Loucy (cell line): ENCODE data around the gene ABCF2.
A peak's percentile ranks its signal among the peaks of the same experiment; 100 is the strongest.

Experiments used
- H2AFZ ChIP-seq: fragments of 200-600 bp; sonication (generic); 2 replicates; pipeline ENCODE4 v1.6.0; 2016; ENCODE audit warnings: antibody characterized with exemption, mild to moderate bottlenecking, low read length, moderate library complexity
- H3F3A ChIP-seq: fragments of 200-600 bp; 2 replicates; pipeline ENCODE4 v1.6.0; 2016; ENCODE audit warnings: antibody characterized with exemption, low read depth, mild to moderate bottlenecking
- H3K27me3 ChIP-seq: fragments of 200-600 bp; sonication (generic); 2 replicates; pipeline ENCODE4 v1.6.1; 2014; ENCODE audit warnings: low read length, mild to moderate bottlenecking; ENCODE audit not compliant: insufficient read depth, poor library complexity, severe bottlenecking
- H3K36me3 ChIP-seq: fragments of 200-600 bp; sonication (generic); 2 replicates; pipeline ENCODE4 v1.6.1; 2016; ENCODE audit warnings: low read length; ENCODE audit not compliant: insufficient read depth
- H3K4me1 ChIP-seq: fragments of 200-600 bp; sonication (generic); 2 replicates; pipeline ENCODE4 v1.5.1; 2014; ENCODE audit warnings: low read length, mild to moderate bottlenecking; ENCODE audit not compliant: insufficient read depth, poor library complexity, severe bottlenecking
- H3K4me2 ChIP-seq: fragments of 200-600 bp; sonication (generic); 2 replicates; pipeline ENCODE4 v1.6.0; 2014; ENCODE audit warnings: antibody characterized with exemption, low read length, low read depth, mild to moderate bottlenecking; ENCODE audit not compliant: poor library complexity, severe bottlenecking
- H3K4me3 ChIP-seq: fragments of 200-600 bp; sonication (generic); 2 replicates; pipeline ENCODE4 v1.5.1; 2014; ENCODE audit warnings: low read length, mild to moderate bottlenecking, mixed read lengths; ENCODE audit not compliant: poor library complexity, severe bottlenecking
- H3K79me2 ChIP-seq: fragments of 200-600 bp; sonication (generic); 2 replicates; pipeline ENCODE4 v1.6.1; 2014; ENCODE audit warnings: low read length; ENCODE audit not compliant: insufficient read depth
- H3K9ac ChIP-seq: fragments of 200-600 bp; sonication (generic); 2 replicates; pipeline ENCODE4 v1.6.0; 2014; ENCODE audit warnings: mild to moderate bottlenecking, low read depth, low read length, moderate library complexity; ENCODE audit not compliant: poor library complexity, severe bottlenecking
- H3K9me2 ChIP-seq: fragments of 200-600 bp; sonication (generic); replicated peaks from 2 replicates; pipeline ENCODE4 v1.6.1; 2016; ENCODE audit warnings: low read depth, low read length, mixed read lengths
- H3K9me3 ChIP-seq: fragments of 200-600 bp; sonication (generic); 2 replicates; pipeline ENCODE4 v1.6.1; 2014; ENCODE audit warnings: mild to moderate bottlenecking, antibody characterized with exemption, low read length, low read depth; ENCODE audit not compliant: insufficient read depth
- H4K20me1 ChIP-seq: fragments of 200-600 bp; sonication (generic); 2 replicates; pipeline ENCODE4 v1.6.0; 2014; ENCODE audit warnings: antibody characterized with exemption, low read length, mild to moderate bottlenecking; ENCODE audit not compliant: insufficient read depth, poor library complexity, severe bottlenecking
- CTCF ChIP-seq: fragments of 200-600 bp; sonication (generic); conservative IDR thresholded peaks from 2 replicates; pipeline ENCODE4 v1.5.1; 2014; ENCODE audit warnings: mild to moderate bottlenecking, antibody characterized with exemption, low read length
- EZH2phosphoT487 ChIP-seq: fragments of 200-600 bp; IDR thresholded peaks from 2 replicates; pipeline ENCODE4 v1.6.1; 2018; ENCODE audit warnings: antibody characterized with exemption, mild to moderate bottlenecking, moderate library complexity, borderline replicate concordance

The ABCF2 gene

GRCh38 chr7:151195616-151196450, 31.2 kb downstream of the ABCF2 start:
- no peak overlapping the region for H3K4me2 ChIP-seq
- H2AFZ ChIP-seq, result no peak overlapping the region
- no peaks in the 10 kb centered on the region for H4K20me1 ChIP-seq
- TF ChIP-seq EZH2phosphoT487 (no peak), CTCF (0 out of 2 replicates have a peak, but pooled peaks have one; percentile 21)
- H3K27me3 ChIP-seq, result no peaks in the 10 kb centered on the region
- no peaks in the 10 kb centered on the region for H3K9me3 ChIP-seq
- H3K4me1 ChIP-seq, result peaks cover 5% of the 10 kb centered on the region
- H3K9me2 ChIP-seq, result no peaks in the 10 kb centered on the region
- no peaks in the 10 kb centered on the region for H3K79me2 ChIP-seq
- H3F3A ChIP-seq, result no peaks in the 10 kb centered on the region
- no peaks in the 10 kb centered on the region for H3K36me3 ChIP-seq
- no peak overlapping the region for H3K9ac ChIP-seq
- no peak overlapping the region for H3K4me3 ChIP-seq

- Histone ChIP-seq H3K9me2 (no peaks in the 10 kb centered on the region), H3K79me2 (no peaks in the 10 kb centered on the region), H3K4me3 (no peak overlapping the region), H3K9me3 (no peaks in the 10 kb centered on the region), H3F3A (no peaks in the 10 kb centered on the region), H3K4me1 (peaks cover 15% of the 10 kb centered on the region), H3K9ac (no peak overlapping the region), H3K27me3 (no peaks in the 10 kb centered on the region), H3K36me3 (no peaks in the 10 kb centered on the region), H3K4me2 (no peak overlapping the region), H2AFZ (no peak overlapping the region), H4K20me1 (no peaks in the 10 kb centered on the region)
- TF ChIP-seq EZH2phosphoT487, result no peak
- TF ChIP-seq CTCF, result no peak
Observed at GRCh38 chr7:151194188-151194587, 32.8 kb downstream of the ABCF2 start.

- TF ChIP-seq EZH2phosphoT487 (no peak), CTCF (no peak)
- H3K9me3 ChIP-seq, result no peaks in the 10 kb centered on the region
- no peaks in the 10 kb centered on the region for H3K27me3 ChIP-seq
- no peaks in the 10 kb centered on the region for H3F3A ChIP-seq
- H2AFZ ChIP-seq, result no peak overlapping the region
- no peaks in the 10 kb centered on the region for H3K9me2 ChIP-seq
- H3K79me2 ChIP-seq, result no peaks in the 10 kb centered on the region
- no peak overlapping the region for H3K4me2 ChIP-seq
- H3K36me3 ChIP-seq, result no peaks in the 10 kb centered on the region
- H4K20me1 ChIP-seq, result no peaks in the 10 kb centered on the region
- H3K4me3 ChIP-seq, result no peak overlapping the region
- H3K4me1 ChIP-seq, result peaks cover 15% of the 10 kb centered on the region
- H3K9ac ChIP-seq, result no peak overlapping the region
Observed at GRCh38 chr7:151193203-151193978, 33.6 kb downstream of the ABCF2 start.
